Measurements from ENCODE around the gene NAB2. TPM values are rescaled to one million over a fixed set of nuclear protein-coding genes. Genes with fewer than 3 reads are reported as not detected.

Gene NAB2
- polyA plus RNA-seq, 1 of the 3 experiments (the other 2 are of a cell fraction), result 23.7 TPM

DNA sequence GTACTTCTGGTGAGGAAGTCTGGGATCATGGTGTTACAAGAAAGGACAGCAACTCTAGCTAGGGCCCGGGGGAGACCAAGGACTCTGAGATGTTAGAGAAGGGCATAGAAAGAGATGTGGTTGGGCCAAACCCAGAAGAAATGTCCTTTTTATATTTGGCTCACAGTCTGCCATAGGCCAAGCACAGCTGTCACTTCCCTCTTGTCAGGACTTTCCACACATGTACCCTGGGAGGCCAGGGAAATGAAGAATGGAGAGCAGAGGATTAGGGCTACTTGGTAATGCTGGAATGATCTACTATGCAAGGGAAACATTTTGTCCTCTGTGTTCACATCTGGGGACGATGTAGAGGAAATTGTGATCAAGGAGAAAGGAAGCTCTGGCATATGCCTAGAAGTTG lies 48.2 kb upstream of the NAB2 start:
- Histone ChIP-seq H3K9ac (no peak overlapping the region), H3K4me2 (no peak overlapping the region), H3K4me1 (ENCODE audit: control insufficient read depth in 1 of 2, insufficient read depth in 2 of 2, low read depth in 1 of 2, low read length in 1 of 2) (no peaks in the 10 kb centered on the region), H3K36me3 (replicated peaks in 1 of 2; ENCODE audit: control insufficient read depth in 1 of 2, insufficient read depth in 2 of 2, low read length in 1 of 2) (no peaks in the 10 kb centered on the region), H3K27me3 (ENCODE audit: insufficient read depth) (peaks cover 23% of the 10 kb centered on the region), H3K9me2 (no peaks in the 10 kb centered on the region), H4K20me1 (ENCODE audit: insufficient read depth) (no peaks in the 10 kb centered on the region), H3F3A (replicated peaks; ENCODE audit: insufficient read depth) (no peaks in the 10 kb centered on the region), H2AFZ (ENCODE audit: low read depth) (no peak overlapping the region), H3K79me2 (ENCODE audit: insufficient read depth) (no peaks in the 10 kb centered on the region), H3K27ac (ENCODE audit: low read depth in 2 of 2, low read length in 1 of 2) (no peak overlapping the region), H3K9me3 (no peaks in the 10 kb centered on the region), H3K4me3 (ENCODE audit: low read depth in 2 of 2, low read length in 1 of 2) (no peak overlapping the region)
- ChIA-PET CTCF (interaction anchor here (0.8 to 1.6 kb wide), 4 partner anchors 12 to 136 kb away, joined by 3 to 5 read pairs (median 3); no protein-coding TSS in a partner anchor), POLR2A (no interaction called here)
- TF ChIP-seq NRF1 (IDR thresholded peaks at IDR 0.05; ENCODE audit: low read depth, low read length), result no peak
- no peak for TF ChIP-seq TAF1 (IDR thresholded peaks at IDR 0.05; ENCODE audit: borderline replicate concordance, low read depth, low read length)
- no peak for TF ChIP-seq TCF12 (IDR thresholded peaks at IDR 0.05)
- no peak for TF ChIP-seq ELF1 (IDR thresholded peaks at IDR 0.05)
- no peak for TF ChIP-seq IRF3 (IDR thresholded peaks at IDR 0.05; ENCODE audit: low read depth, low read length)
- TF ChIP-seq POLR2AphosphoS5 (IDR thresholded peaks at IDR 0.05; ENCODE audit: low read depth, low read length), result no peak
- TF ChIP-seq EZH2phosphoT487 (IDR thresholded peaks at IDR 0.05; ENCODE audit: borderline replicate concordance, low read depth), result no peak
- no peak for TF ChIP-seq GABPA (IDR thresholded peaks at IDR 0.05; ENCODE audit: low read depth)
- TF ChIP-seq MEF2A (IDR thresholded peaks at IDR 0.05; ENCODE audit: borderline replicate concordance, low read depth), result no peak
- TF ChIP-seq, protein P1, sequence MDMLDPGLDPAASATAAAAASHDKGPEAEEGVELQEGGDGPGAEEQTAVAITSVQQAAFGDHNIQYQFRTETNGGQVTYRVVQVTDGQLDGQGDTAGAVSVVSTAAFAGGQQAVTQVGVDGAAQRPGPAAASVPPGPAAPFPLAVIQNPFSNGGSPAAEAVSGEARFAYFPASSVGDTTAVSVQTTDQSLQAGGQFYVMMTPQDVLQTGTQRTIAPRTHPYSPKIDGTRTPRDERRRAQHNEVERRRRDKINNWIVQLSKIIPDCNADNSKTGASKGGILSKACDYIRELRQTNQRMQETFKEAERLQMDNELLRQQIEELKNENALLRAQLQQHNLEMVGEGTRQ (IDR thresholded peaks at IDR 0.05; ENCODE audit: borderline replicate concordance, low read depth, low read length), result no peak
- no peak for DNase-seq
- WGBS (ENCODE audit: low lambda C conversion rate), result 26% methylated on average over 2 of the region's 2 CpGs

GRCh38 chr12:57042695-57043094 lies 46.2 kb upstream of the NAB2 start:
- ChIA-PET POLR2A (no interaction called here), CTCF (interaction anchor here (1.1 to 1.9 kb wide), 5 partner anchors 9 to 56 kb away, joined by 3 to 6 read pairs (median 4); no protein-coding TSS in a partner anchor)
- H3K79me2 ChIP-seq (ENCODE audit: insufficient read depth), result no peaks in the 10 kb centered on the region
- 76% methylated on average over 2 of the region's 2 CpGs for WGBS (ENCODE audit: low lambda C conversion rate)
- H3F3A ChIP-seq (replicated peaks; ENCODE audit: insufficient read depth), result no peaks in the 10 kb centered on the region
- H3K9me3 ChIP-seq, result no peaks in the 10 kb centered on the region
- H3K9me2 ChIP-seq, result no peaks in the 10 kb centered on the region
- no peak overlapping the region for H3K9ac ChIP-seq
- H3K27ac ChIP-seq (ENCODE audit: low read depth in 2 of 2, low read length in 1 of 2), result no peak overlapping the region
- H3K4me3 ChIP-seq (ENCODE audit: low read depth in 2 of 2, low read length in 1 of 2), result no peak overlapping the region
- H3K36me3 ChIP-seq (replicated peaks in 1 of 2; ENCODE audit: control insufficient read depth in 1 of 2, insufficient read depth in 2 of 2, low read length in 1 of 2), result no peaks in the 10 kb centered on the region
- H2AFZ ChIP-seq (ENCODE audit: low read depth), result no peak overlapping the region
- no peaks in the 10 kb centered on the region for H4K20me1 ChIP-seq (ENCODE audit: insufficient read depth)
- H3K4me2 ChIP-seq, result no peak overlapping the region
- H3K4me1 ChIP-seq (ENCODE audit: control insufficient read depth in 1 of 2, insufficient read depth in 2 of 2, low read depth in 1 of 2, low read length in 1 of 2), result no peaks in the 10 kb centered on the region
- no peak for DNase-seq
- peaks cover 23% of the 10 kb centered on the region for H3K27me3 ChIP-seq (ENCODE audit: insufficient read depth)
- TF ChIP-seq TEAD4 (IDR thresholded peaks at IDR 0.05; ENCODE audit: borderline replicate concordance, insufficient read depth) (no peak), TCF12 (IDR thresholded peaks at IDR 0.05) (no peak), MAX (IDR thresholded peaks at IDR 0.05; ENCODE audit: low read depth) (no peak), RXRA (IDR thresholded peaks at IDR 0.05; ENCODE audit: borderline replicate concordance, low read depth) (no peak), EZH2phosphoT487 (IDR thresholded peaks at IDR 0.05; ENCODE audit: borderline replicate concordance, low read depth) (no peak), FOXM1 (IDR thresholded peaks at IDR 0.05; ENCODE audit: low read depth) (no peak), USF1 (IDR thresholded peaks at IDR 0.05; ENCODE audit: borderline replicate concordance, low read depth) (no peak), SIN3A (IDR thresholded peaks at IDR 0.05; ENCODE audit: borderline replicate concordance, low read depth, low read length) (no peak), FOSL2 (IDR thresholded peaks at IDR 0.05; ENCODE audit: borderline replicate concordance, low read depth) (no peak), SMC3 (IDR thresholded peaks at IDR 0.05; ENCODE audit: low read depth, low read length) (no peak), MEF2A (IDR thresholded peaks at IDR 0.05; ENCODE audit: borderline replicate concordance, low read depth) (no peak), CHD2 (IDR thresholded peaks at IDR 0.05; ENCODE audit: low read length, partially characterized antibody) (no peak)
- TF ChIP-seq, protein P1 (IDR thresholded peaks at IDR 0.05; ENCODE audit: borderline replicate concordance, low read depth, low read length), result no peak
- TF ChIP-seq, protein P2, sequence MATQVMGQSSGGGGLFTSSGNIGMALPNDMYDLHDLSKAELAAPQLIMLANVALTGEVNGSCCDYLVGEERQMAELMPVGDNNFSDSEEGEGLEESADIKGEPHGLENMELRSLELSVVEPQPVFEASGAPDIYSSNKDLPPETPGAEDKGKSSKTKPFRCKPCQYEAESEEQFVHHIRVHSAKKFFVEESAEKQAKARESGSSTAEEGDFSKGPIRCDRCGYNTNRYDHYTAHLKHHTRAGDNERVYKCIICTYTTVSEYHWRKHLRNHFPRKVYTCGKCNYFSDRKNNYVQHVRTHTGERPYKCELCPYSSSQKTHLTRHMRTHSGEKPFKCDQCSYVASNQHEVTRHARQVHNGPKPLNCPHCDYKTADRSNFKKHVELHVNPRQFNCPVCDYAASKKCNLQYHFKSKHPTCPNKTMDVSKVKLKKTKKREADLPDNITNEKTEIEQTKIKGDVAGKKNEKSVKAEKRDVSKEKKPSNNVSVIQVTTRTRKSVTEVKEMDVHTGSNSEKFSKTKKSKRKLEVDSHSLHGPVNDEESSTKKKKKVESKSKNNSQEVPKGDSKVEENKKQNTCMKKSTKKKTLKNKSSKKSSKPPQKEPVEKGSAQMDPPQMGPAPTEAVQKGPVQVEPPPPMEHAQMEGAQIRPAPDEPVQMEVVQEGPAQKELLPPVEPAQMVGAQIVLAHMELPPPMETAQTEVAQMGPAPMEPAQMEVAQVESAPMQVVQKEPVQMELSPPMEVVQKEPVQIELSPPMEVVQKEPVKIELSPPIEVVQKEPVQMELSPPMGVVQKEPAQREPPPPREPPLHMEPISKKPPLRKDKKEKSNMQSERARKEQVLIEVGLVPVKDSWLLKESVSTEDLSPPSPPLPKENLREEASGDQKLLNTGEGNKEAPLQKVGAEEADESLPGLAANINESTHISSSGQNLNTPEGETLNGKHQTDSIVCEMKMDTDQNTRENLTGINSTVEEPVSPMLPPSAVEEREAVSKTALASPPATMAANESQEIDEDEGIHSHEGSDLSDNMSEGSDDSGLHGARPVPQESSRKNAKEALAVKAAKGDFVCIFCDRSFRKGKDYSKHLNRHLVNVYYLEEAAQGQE (IDR thresholded peaks at IDR 0.05; ENCODE audit: low read depth, low read length), result no peak
